CD4-positive, alpha-beta T cell treated with Interleukin-4 for 1 hour (primary cell): ENCODE results near the gene FREM1.
"Not testable (repeated sequence)": the region's sequence is repeated elsewhere in the genome, so short reads cannot be mapped to it uniquely, and the experiment has no call there.

Experiments used
- DNase-seq, 2 donors: peaks; one replicate each; pipeline ENCODE4 v3.0.0-alpha.2; 2020 to 2022

The FREM1 gene

GRCh38 chr9:14909961-14910805 lies at the start of gene FREM1:
TSS of gene FREM1 (minus strand) at chr9:14910428. CDS start at chr9:14868977, 41,451 bp downstream.
- no peak for DNase-seq

- no peak for DNase-seq
Measured at GRCh38 chr9:14958989-14959388, 48.8 kb upstream of the FREM1 start.

GRCh38 chr9:14957109-14957508 lies 46.9 kb upstream of the FREM1 start:
- no peak for DNase-seq

- DNase-seq: no peak
Measured at GRCh38 chr9:14956208-14956607, 46.0 kb upstream of the FREM1 start.

- DNase-seq: no peak
Measured at GRCh38 chr9:14945351-14945750, 35.1 kb upstream of the FREM1 start.

GRCh38 chr9:14941501-14942405 lies 31.5 kb upstream of the FREM1 start:
- no peak for DNase-seq

- no peak for DNase-seq
Measured at GRCh38 chr9:14939378-14939777, 29.1 kb upstream of the FREM1 start.

GRCh38 chr9:14937216-14937615 lies 27.0 kb upstream of the FREM1 start:
- DNase-seq: no peak

GRCh38 chr9:14936491-14936890 lies 26.3 kb upstream of the FREM1 start:
- DNase-seq: no peak

- DNase-seq: no peak
Measured at GRCh38 chr9:14935964-14936363, 25.7 kb upstream of the FREM1 start.

- DNase-seq: no peak
Measured at GRCh38 chr9:14935106-14935751, 25.0 kb upstream of the FREM1 start.

GRCh38 chr9:14932641-14933040 lies 22.4 kb upstream of the FREM1 start:
- no peak for DNase-seq

GRCh38 chr9:14932231-14932630 lies 22.0 kb upstream of the FREM1 start:
- no peak for DNase-seq

GRCh38 chr9:14926941-14927624 lies 16.9 kb upstream of the FREM1 start:
- no peak for DNase-seq

- no peak for DNase-seq
Measured at GRCh38 chr9:14924230-14925219, 14.3 kb upstream of the FREM1 start.

GRCh38 chr9:14923701-14924100 lies 13.5 kb upstream of the FREM1 start:
- DNase-seq: no peak

GRCh38 chr9:14920805-14921204 lies 10.6 kb upstream of the FREM1 start:
- not testable (repeated sequence) for DNase-seq

- no peak for DNase-seq
Measured at GRCh38 chr9:14913366-14913765, 3.1 kb upstream of the FREM1 start.

- DNase-seq: no peak
Measured at GRCh38 chr9:14912859-14913258, 2.6 kb upstream of the FREM1 start.

- no peak for DNase-seq
Measured at GRCh38 chr9:14911046-14911445, 818 bp upstream of the FREM1 start.

GRCh38 chr9:14909601-14909960 lies 647 bp downstream of the FREM1 start:
- DNase-seq: no peak

- no peak for DNase-seq
Measured at GRCh38 chr9:14909181-14909580, 1.0 kb downstream of the FREM1 start.
